GM21786 (cell line): ENCODE results near the gene SGCE.
A peak's percentile ranks its signal among the peaks of the same experiment; 100 is the strongest.

ENCODE experiments used
- ATAC-seq: cut with Tn5 transposase; IDR thresholded peaks from one replicate; pipeline ENCODE4 v1.9.1; 2021; ENCODE audit not compliant: unreplicated experiment

SGCE gene

DNA sequence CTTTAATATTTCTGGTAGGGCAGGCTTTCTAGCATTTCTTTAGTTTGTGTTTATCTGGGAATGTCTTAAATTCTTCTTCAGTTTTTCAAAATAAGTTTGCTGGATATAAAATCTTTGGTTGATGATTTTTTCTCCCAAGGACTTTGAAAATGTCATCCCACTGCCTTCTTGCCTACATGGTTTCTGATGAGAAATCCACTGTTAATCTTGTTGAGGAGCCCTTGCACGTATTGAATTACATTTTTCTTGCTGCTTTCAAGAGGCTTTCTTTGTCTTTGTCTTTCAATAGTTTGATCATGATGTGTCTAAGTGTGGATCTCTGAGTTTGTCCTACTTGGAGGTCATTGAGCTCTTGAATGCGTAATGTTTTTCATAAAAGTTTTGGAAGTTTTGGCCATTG, 80.3 kb downstream of the SGCE start:
- ATAC-seq: no peak

DNA sequence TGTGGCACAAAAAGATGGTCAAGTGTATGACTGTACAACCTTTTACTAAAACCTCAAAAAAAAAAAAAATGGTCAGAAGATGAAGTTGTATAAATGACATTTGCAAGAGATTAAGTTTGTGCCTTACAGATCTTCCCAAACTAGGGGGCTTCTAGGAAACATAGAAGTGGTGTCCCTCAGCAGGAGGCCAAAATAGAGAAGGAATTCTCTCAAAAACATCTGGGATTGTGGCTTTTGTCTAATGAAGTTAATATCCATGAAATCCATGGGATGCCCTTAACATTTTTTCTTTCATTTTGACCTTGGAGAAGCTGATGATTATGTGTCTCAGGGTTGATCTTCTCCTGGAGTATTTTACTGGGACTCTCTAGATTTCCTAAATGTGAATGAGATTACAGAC, 84.1 kb downstream of the SGCE start:
- no peak for ATAC-seq

DNA sequence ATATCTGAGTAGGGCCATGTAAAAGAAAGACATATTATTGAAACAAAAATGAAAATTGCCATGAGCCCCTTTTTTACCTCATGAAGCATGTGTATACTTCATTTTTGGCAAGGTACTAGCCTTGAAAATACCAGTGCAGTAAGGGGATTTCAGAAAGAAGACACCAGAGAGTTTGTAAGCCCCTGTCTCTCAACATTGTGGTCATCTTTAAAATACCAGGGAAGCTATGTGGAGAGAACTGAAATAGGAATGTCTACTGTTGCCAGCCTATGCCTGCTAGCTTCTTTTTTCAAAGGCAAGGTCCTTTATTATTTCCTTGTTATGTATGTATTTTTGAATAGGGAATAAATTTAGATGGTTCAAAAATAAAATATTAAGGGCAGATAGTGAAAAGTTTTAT, 88.5 kb downstream of the SGCE start:
- ATAC-seq: no peak

DNA sequence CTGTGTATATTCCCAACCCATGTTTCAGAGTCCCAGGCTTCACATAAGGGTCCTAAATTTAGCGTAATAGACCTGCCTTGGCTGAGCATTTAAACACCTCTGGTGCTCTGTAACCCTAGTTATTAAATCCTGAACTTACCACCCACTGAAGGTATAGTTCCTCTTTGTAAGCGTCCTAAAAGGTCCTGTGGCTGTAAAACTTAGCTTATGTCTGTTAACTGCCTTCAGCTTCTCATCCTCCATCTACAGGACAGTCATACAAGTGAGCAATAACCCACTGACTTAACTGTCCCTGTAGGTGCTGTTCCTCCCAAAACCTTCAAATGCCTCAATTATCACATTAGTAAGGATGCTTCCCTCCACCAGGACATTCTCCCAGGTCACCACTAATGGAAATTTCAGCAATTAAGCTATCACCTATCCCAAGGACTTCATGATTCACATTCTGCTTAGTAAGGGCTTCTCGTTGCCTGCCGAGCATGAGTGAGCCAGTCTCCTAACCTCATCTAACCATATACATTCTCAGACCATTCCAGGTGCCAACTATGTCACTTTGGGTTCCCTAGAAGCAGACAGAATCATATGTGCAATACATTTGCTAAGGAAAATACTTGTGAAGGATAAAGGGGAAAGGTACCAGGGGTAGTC, 90.6 kb downstream of the SGCE start:
- no peak for ATAC-seq

DNA sequence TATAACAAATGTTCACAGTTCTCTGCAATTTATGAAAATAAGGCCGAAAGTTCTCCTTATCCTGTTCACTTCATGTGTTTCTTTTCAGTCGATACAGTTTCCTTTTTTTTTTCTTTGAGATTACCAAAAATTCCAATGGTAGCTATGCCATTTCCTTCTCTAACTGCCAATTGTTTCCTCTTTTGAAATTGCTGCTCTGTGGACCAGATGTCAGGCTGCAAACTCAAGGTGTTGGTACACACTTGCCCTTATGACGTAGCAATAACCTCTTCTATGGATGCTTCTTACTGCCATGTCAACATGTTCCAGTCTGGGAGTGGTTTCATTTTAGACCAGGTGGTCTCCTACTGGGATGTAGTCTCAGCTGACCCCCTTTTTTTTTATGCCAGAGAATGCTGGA, 93.4 kb downstream of the SGCE start:
- ATAC-seq: no peak

DNA sequence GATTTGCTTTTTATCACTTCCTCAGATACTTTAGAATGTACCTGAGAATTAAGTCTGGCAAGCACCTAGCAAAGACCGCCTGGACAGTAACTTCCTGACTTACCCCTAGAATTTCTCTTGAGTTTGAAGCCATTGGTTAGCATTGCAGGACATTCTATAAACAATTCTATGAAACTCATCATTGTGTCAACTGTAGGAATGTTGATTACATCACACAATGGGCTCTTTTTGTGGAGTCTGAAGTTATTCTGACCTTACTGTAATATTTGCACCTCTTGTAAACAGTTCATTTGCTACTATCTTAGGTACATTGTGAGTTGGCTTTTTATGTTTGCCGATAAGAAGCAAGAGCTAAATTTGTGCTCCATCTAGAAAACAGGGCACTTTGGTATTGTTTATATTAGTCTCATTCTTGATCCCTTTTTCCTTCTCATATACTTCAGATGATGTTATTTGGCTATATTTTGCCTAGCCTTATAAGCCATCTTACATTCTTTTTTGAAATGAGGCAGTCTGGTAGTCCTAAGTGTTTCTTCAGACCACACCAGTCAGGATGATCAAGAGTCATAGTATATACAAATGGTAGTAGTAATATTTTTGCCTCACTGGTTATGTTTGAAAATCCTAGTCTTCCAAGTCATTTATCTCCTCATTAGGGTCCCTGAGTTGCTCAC, 94.0 kb downstream of the SGCE start:
- ATAC-seq: no peak

DNA sequence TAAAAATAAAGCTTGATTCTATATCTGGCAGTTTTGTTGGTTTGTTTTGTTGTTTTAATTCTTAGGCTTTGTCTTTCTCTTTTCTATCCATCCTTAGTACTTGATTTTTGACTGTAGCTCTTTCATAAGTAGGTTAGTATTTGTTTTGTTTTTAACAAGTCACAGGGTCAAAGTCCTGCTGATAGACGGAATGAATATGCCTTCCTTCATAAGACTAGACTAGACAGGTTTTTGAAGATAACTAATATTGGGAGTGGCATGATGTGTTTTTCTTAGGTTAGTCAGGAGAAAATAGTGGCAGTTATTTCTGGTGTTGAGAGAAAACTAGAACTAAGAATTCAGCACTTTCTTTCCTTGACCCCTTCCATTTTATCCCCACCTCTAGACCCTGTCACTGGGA, 96.0 kb downstream of the SGCE start:
- ATAC-seq: no peak

DNA sequence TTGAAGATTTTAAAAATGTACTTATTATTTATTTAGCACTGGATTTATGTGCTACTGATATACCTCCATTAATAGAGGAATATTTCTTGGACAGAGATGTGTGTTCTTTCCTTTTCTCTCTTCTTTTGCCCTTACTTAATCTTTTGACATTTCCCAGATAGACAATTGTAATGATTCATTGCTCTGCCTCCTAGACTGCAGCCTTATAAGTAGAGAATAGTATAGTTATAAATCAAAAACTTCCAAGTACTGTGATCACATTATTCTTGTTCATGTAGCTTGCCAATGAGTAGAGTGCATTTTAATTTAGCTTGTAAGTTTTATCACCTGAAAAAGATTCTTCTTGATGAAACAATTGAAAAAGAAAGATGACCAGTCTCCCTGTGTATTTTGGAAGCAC, 98.7 kb downstream of the SGCE start:
- no peak for ATAC-seq

DNA sequence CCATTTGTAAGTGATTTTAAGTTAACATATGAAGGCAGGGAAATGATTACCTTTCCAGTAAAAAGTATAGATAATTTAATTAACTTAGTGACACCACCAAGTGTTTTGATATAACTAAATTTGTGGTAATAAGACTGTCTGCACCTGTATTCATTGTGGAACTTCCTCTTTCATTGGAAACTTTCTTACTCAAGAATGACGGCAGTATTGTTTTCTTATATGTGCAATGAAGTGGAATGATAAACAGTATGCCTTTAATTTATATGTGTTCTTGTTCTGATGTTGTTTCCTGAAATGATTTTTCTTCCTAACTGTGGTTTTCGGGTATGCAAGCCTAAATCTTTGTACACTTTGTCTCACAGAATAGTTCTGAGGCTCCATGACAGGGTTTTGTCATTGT, 99.9 kb downstream of the SGCE start:
- peak; percentile 71 for ATAC-seq

DNA sequence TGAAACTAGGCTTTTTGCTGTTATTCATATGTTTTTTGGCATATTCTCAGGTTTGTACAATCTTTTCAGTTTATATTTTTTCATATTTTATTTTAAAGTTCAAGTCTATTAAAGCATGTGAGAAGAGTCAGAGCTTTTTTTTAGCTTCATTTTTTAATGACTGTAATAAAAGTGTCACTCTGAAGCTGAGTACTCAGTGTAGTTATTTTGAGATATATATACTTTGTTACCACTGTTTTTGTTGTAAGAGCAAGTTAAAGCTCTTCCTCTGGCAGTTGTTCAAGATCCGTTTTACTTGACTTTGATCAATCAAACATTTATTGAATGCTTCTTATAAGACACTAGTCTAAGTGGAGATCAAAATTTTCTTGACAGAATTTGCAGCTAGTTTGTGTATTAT, 108.8 kb downstream of the SGCE start:
- ATAC-seq: no peak

DNA sequence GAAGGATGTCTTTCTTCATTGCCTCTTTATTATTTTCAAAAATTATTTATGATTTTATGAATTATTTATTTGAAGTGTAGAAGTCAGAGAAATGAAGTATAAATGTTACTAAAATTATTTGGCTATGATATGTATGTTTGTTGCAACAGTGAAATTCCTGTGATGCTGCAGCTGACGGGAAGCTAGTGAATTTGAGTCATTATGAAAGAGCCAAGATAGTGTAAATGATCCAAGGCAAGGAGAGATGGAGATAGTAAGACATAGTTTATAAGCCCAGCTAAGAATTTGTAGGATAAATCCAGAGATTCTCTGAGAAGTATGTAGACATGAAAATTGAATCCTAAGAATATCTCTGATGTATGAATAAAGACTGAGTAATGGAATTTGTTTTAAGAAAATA, 115.5 kb downstream of the SGCE start:
- no peak for ATAC-seq
